Bone marrow (tissue), 2 donors: ENCODE measurements around the gene PNMA6A.
"Not testable (repeated sequence)": the region's sequence is repeated elsewhere in the genome, so short reads cannot be mapped to it uniquely, and the experiment has no call there.

Experiments used
- DNase-seq, 2 donors: peaks; one replicate each; lab custom pipeline; 2025; lab: John Stamatoyannopoulos, UW

PNMA6A gene

GRCh38 chrX:153071909-153072583 lies at the start of gene PNMA6A:
Gene PNMA6A (plus strand): TSS chrX:153072454. CDS start chrX:153073063, 609 bp downstream.
- not testable (repeated sequence) for DNase-seq

- not testable (repeated sequence) for DNase-seq
Measured at GRCh38 chrX:153026501-153026900, 45.8 kb upstream of the PNMA6A start.

GRCh38 chrX:153028487-153028886 lies 43.8 kb upstream of the PNMA6A start:
- DNase-seq: not testable (repeated sequence)

- DNase-seq: no peak
Measured at GRCh38 chrX:153029162-153029561, 43.1 kb upstream of the PNMA6A start.

- no peak for DNase-seq
Measured at GRCh38 chrX:153029875-153030274, 42.4 kb upstream of the PNMA6A start.

GRCh38 chrX:153030801-153031200 lies 41.5 kb upstream of the PNMA6A start:
- no peak for DNase-seq

- peak; percentile 22 to 46 for DNase-seq
Measured at GRCh38 chrX:153032397-153033118, 39.7 kb upstream of the PNMA6A start.

- DNase-seq: no peak
Measured at GRCh38 chrX:153049093-153049492, 23.2 kb upstream of the PNMA6A start.

GRCh38 chrX:153052534-153052933 lies 19.7 kb upstream of the PNMA6A start:
- no peak for DNase-seq

GRCh38 chrX:153055871-153056749 lies 16.1 kb upstream of the PNMA6A start, which contains the start of gene PNMA3:
Gene PNMA3 (plus strand): TSS chrX:153056470. CDS start chrX:153057056, 586 bp downstream.
- DNase-seq: no peak

GRCh38 chrX:153057281-153057680 lies 15.0 kb upstream of the PNMA6A start:
- no peak for DNase-seq

- DNase-seq: no peak
Measured at GRCh38 chrX:153059191-153060094, 12.8 kb upstream of the PNMA6A start.

- DNase-seq: no peak
Measured at GRCh38 chrX:153060095-153060445, 12.2 kb upstream of the PNMA6A start.

- no peak for DNase-seq
Measured at GRCh38 chrX:153061732-153062131, 10.5 kb upstream of the PNMA6A start.

- no peak for DNase-seq
Measured at GRCh38 chrX:153063315-153063714, 8.9 kb upstream of the PNMA6A start.

- DNase-seq: no peak
Measured at GRCh38 chrX:153064061-153064460, 8.2 kb upstream of the PNMA6A start.

GRCh38 chrX:153065389-153065788 lies 6.9 kb upstream of the PNMA6A start:
- no peak for DNase-seq

GRCh38 chrX:153066402-153066801 lies 5.9 kb upstream of the PNMA6A start:
- not testable (repeated sequence) for DNase-seq

- not testable (repeated sequence) for DNase-seq
Measured at GRCh38 chrX:153073331-153073730, 1.1 kb downstream of the PNMA6A start.

- no peak for DNase-seq
Measured at GRCh38 chrX:153074262-153074899, 2.1 kb downstream of the PNMA6A start.

GRCh38 chrX:153074935-153075334 lies 2.7 kb downstream of the PNMA6A start:
- DNase-seq: no peak
